Sigmoid colon (tissue), 7 donors: ENCODE results near the gene AADAT. TPM values are rescaled to one million over a fixed set of nuclear protein-coding genes. Genes with fewer than 3 reads are reported as not detected.
A peak's percentile ranks its signal among the peaks of the same experiment; 100 is the strongest.

Source experiments
- DNase-seq: peaks from one replicate; pipeline ENCODE4 v3.0.0-alpha.2; 2019
- H3K27ac ChIP-seq, 4 donors: fragments of 200-600 bp; sonication (generic); one replicate each; pipeline ENCODE4 v1.5.1; 2016 to 2019; ENCODE audit warnings: mild to moderate bottlenecking in 1 of 4
- H3K27me3 ChIP-seq, 3 donors: fragments of 200-600 bp; sonication (generic); one replicate each; pipeline ENCODE4 v1.5.1; 2019; ENCODE audit warnings: mild to moderate bottlenecking in 1 of 3
- H3K36me3 ChIP-seq, 4 donors: fragments of 200-600 bp; sonication (generic); one replicate each; pipeline ENCODE4 v1.5.1; 2016 to 2019
- H3K4me1 ChIP-seq, 4 donors: fragments of 200-600 bp; sonication (generic); one replicate each; pipeline ENCODE4 v1.5.1; 2017 to 2019
- H3K4me3 ChIP-seq, 4 donors: fragments of 200-600 bp; sonication (generic); one replicate each; pipeline ENCODE4 v1.5.1; 2017 to 2019; ENCODE audit warnings: mild to moderate bottlenecking in 2 of 4, moderate library complexity in 1 of 4
- H3K9me3 ChIP-seq, 4 donors: fragments of 200-600 bp in 3 of 4; sonication (generic) in 3 of 4; one replicate each; pipeline versions ENCODE4 v1.5.1 to v1.6.1; 2013 to 2019
- CTCF ChIP-seq, 4 experiments: fragments of 450-650 bp in 3 of 4; fragments of 200-600 bp in 1 of 4; IDR thresholded peaks; one replicate each; pipeline ENCODE4 v1.5.1; 2016 to 2019; ENCODE audit warnings: antibody characterized with exemption in 4 of 4, mild to moderate bottlenecking in 3 of 4, moderate library complexity in 2 of 4
- EP300 ChIP-seq, 4 donors: sonication (generic); formaldehyde crosslinking; IDR thresholded peaks; one replicate each; pipeline ENCODE4 v1.6.1; 2017; ENCODE audit warnings: antibody characterized with exemption in 4 of 4
- POLR2A ChIP-seq, 2 donors: fragments of 450-650 bp; IDR thresholded peaks; one replicate each; pipeline ENCODE4 v1.6.1; 2016; ENCODE audit warnings: antibody characterized with exemption in 2 of 2, mild to moderate bottlenecking in 2 of 2, moderate library complexity in 2 of 2
- POLR2AphosphoS5 ChIP-seq, 4 donors: sonication (generic); formaldehyde crosslinking; IDR thresholded peaks; one replicate each; pipeline ENCODE4 v1.6.1; 2017; ENCODE audit warnings: antibody characterized with exemption in 4 of 4
- WGBS, 2 donors: extraction: QIAGEN DNeasy Blood & Tissue Kit; methylation state at CpG; one replicate each; pipeline ENCODE4 v1.1.7; 2013; 5-methylcytosine and 5-hydroxymethylcytosine counted together
- intact Hi-C: fragments of 100-400 bp; cut with DNase I; formaldehyde crosslinking; loops from one replicate; pipeline ENCODE4 v1.15.1; 2023
- polyA plus RNA-seq, 3 donors: library from polyadenylated mRNA; stranded (reverse); fragments of 200-250 nt; gene quantifications; one replicate each; pipeline ENCODE4 v1.2.3, GENCODE V29; 2013
- total RNA-seq, 4 donors: library from RNA; depleted of rRNA; stranded (reverse); fragments of >200 nt; gene quantifications; one replicate each; pipeline ENCODE4 v1.1.0, GENCODE V29; 2016
- donor health status: healthy with polysubstance abuse.
- donor health status: Bipolar disorder and iron deficiency.
- donor health status: healthy.

AADAT gene
- total and polyA plus RNA-seq, 7 donors = 0.92 to 12.7 (median 4.3) TPM

- peaks cover 0 to 29% (median 0%) of the 10 kb centered on the region in 4 donors for H3K36me3 ChIP-seq
- H3K4me3 ChIP-seq = peak overlapping the region; percentile 54 to 70 (median 64)
- no peaks in the 10 kb centered on the region for H3K27me3 ChIP-seq
- 28 to 62% methylated on average over 2 of the region's 2 CpGs for WGBS, 2 donors
- H3K27ac ChIP-seq = peak overlapping the region in 2 of 4 donors; percentile 72 to 74
- TF ChIP-seq CTCF (IDR thresholded peaks at IDR 0.05) (no peak), POLR2A (IDR thresholded peaks at IDR 0.05) (no peak), POLR2AphosphoS5 (IDR thresholded peaks at IDR 0.05) (no peak), EP300 (IDR thresholded peaks at IDR 0.05) (no peak)
- peaks cover 0 to 16% (median 14%) of the 10 kb centered on the region in 4 donors for H3K4me1 ChIP-seq
- DNase-seq = no peak
- intact Hi-C loops = no loop called here
- no peaks in the 10 kb centered on the region for H3K9me3 ChIP-seq
Measured at GRCh38 chr4:170088716-170089115, 1.0 kb downstream of the AADAT start.

- H3K4me3 ChIP-seq = no peak overlapping the region
Measured at GRCh38 chr4:170087163-170087700, 2.5 kb downstream of the AADAT start.

GRCh38 chr4:170083541-170083940 is 6.2 kb downstream of the AADAT start:
- no peak for TF ChIP-seq CTCF (IDR thresholded peaks at IDR 0.05)
- TF ChIP-seq POLR2A (IDR thresholded peaks at IDR 0.05) = no peak
- TF ChIP-seq EP300 (IDR thresholded peaks at IDR 0.05) = no peak
- no peak for TF ChIP-seq POLR2AphosphoS5 (IDR thresholded peaks at IDR 0.05)
- no peak overlapping the region for H3K4me3 ChIP-seq
- WGBS, 2 donors = 53 to 83% methylated on average over 2 of the region's 2 CpGs
- H3K27ac ChIP-seq = no peak overlapping the region
- peaks cover 0 to 64% (median 3%) of the 10 kb centered on the region in 4 donors for H3K36me3 ChIP-seq
- DNase-seq = no peak
- intact Hi-C loops = no loop called here
- H3K9me3 ChIP-seq = no peaks in the 10 kb centered on the region
- H3K4me1 ChIP-seq = peaks cover 0 to 2% (median under 1%) of the 10 kb centered on the region in 4 donors
- H3K27me3 ChIP-seq = no peaks in the 10 kb centered on the region

More at GRCh38 chr4:170087163-170087700, 2.5 kb downstream of the AADAT start:
- no peak for TF ChIP-seq EP300 (IDR thresholded peaks at IDR 0.05)
- TF ChIP-seq CTCF (IDR thresholded peaks at IDR 0.05) = no peak
- TF ChIP-seq POLR2AphosphoS5 (IDR thresholded peaks at IDR 0.05) = no peak
- TF ChIP-seq POLR2A (IDR thresholded peaks at IDR 0.05) = no peak
- 71 to 72% methylated on average over 4 of the region's 4 CpGs for WGBS, 2 donors
- no peaks in the 10 kb centered on the region for H3K9me3 ChIP-seq
- no peaks in the 10 kb centered on the region for H3K27me3 ChIP-seq
- H3K36me3 ChIP-seq = peaks cover 0 to 32% (median 0%) of the 10 kb centered on the region in 4 donors
- H3K27ac ChIP-seq = no peak overlapping the region
- DNase-seq = no peak
- H3K4me1 ChIP-seq = peaks cover 0 to 16% (median 14%) of the 10 kb centered on the region in 4 donors
- intact Hi-C loops = no loop called here

GRCh38 chr4:170080496-170080895 is 9.3 kb downstream of the AADAT start:
- no peaks in the 10 kb centered on the region for H3K27me3 ChIP-seq
- WGBS, 2 donors = 85 to 93% methylated on average over 3 of the region's 3 CpGs
- no peak for TF ChIP-seq CTCF (IDR thresholded peaks at IDR 0.05)
- TF ChIP-seq POLR2A (IDR thresholded peaks at IDR 0.05) = no peak
- no peak for TF ChIP-seq POLR2AphosphoS5 (IDR thresholded peaks at IDR 0.05)
- TF ChIP-seq EP300 (IDR thresholded peaks at IDR 0.05) = no peak
- no peak overlapping the region for H3K4me3 ChIP-seq
- H3K9me3 ChIP-seq = no peaks in the 10 kb centered on the region
- intact Hi-C loops = no loop called here
- DNase-seq = no peak
- no peaks in the 10 kb centered on the region for H3K4me1 ChIP-seq
- no peak overlapping the region for H3K27ac ChIP-seq
- peaks cover 0 to 68% (median 3%) of the 10 kb centered on the region in 4 donors for H3K36me3 ChIP-seq

- Histone ChIP-seq H3K27me3 (no peaks in the 10 kb centered on the region), H3K4me1 (no peaks in the 10 kb centered on the region), H3K36me3 (peaks cover 0 to 68% (median 3%) of the 10 kb centered on the region in 4 donors), H3K9me3 (no peaks in the 10 kb centered on the region), H3K27ac (no peak overlapping the region), H3K4me3 (no peak overlapping the region)
- DNase-seq = no peak
- intact Hi-C loops = no loop called here
- WGBS, 2 donors = 85 to 89% methylated on average over 2 of the region's 2 CpGs
- no peak for TF ChIP-seq POLR2A (IDR thresholded peaks at IDR 0.05)
- no peak for TF ChIP-seq CTCF (IDR thresholded peaks at IDR 0.05)
- TF ChIP-seq EP300 (IDR thresholded peaks at IDR 0.05) = no peak
- no peak for TF ChIP-seq POLR2AphosphoS5 (IDR thresholded peaks at IDR 0.05)
Measured at GRCh38 chr4:170079981-170080380, 9.8 kb downstream of the AADAT start.
